Inflammatory macrophage treated with lipopolysaccharide for 4 hours (primary cell): Measurements from ENCODE around the gene DUOXA1.

Source experiments
- DNase-seq: peaks from one replicate; pipeline ENCODE4 v3.0.0-alpha.2; 2020

DUOXA1 gene

GRCh38 chr15:45130291-45131000, 767 bp upstream of the DUOXA1 start:
- no peak for DNase-seq

DNA sequence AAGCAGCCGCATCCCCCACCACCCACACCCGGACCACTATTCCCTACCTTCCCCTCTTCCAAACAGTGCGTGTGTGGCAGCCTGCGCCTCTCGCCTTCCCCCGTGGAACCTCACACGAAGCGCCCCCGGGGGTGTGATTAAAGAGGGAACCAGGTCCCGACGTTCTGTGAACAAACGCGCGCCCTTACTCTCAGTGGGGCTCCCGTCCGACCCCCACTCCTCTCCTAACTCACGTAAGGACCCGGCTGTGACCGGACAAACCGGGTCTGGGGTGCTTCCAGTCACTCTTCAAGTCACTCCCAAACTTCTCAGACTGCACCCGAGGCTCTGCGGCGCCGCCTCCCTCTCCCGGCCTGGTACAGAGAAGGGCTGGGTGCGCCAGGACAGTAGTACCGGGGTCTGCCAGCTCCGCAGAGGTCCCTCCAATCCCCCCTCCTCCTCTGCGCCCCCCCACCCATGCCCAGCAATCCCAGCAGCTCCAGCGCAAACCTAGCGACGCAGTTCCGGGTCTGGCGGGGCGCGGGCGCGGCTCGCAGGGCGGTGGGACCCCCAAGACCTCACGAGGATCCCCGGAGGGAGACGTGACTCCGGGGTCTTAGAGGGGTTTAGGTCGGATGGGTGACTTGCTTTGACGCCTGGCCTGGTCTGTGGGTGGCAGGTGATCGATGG, 574 bp downstream of the DUOXA1 start:
- DNase-seq, result no peak

DNA sequence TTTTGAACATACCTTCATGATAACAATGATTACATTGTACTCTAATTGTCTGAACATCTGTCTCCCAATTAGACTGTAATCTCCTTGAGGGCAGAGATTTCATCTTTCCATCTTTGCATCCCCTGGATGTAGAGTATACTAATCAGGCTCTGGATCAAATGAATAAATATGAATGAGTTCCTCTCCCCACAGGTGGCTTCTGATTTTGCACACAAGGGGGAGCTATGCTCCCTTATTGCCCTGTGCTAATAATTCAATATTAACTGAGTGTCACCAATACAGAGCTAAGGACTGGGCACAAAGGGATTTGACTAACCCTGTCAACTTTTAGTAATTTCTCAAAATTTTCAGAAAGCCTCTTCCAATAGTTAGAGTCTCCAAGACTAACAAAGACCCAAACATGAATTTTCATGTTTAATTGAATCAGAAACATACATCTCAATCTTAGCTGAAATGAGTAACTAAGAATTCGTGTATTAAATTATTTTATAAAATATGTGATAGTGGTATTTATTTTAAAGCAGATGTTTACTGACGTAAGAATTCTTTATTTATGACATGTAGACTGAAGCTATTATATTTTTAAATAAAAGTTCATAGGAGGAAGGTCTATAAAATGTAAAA, 3.0 kb downstream of the DUOXA1 start:
- peak; percentile 48 for DNase-seq

DNA sequence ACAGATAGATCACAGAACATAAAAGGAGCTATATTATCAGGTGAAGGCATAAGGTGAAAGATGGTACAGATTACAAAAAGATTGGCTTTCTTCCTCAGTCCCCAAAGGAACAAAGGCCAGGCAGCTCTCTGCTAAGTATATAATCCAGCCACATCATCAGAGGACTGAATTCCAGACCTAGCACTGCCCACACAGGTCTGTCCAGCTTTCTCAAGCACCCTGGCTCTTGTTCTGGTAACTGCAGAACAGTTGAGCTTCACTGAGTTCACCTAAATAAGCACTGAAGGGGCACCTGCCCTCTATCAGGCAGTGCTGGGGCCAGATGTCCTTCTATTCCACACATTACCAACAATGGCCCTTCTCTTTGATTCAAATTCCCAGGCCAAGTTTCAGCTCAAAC, 6.3 kb downstream of the DUOXA1 start:
- no peak for DNase-seq

DNA sequence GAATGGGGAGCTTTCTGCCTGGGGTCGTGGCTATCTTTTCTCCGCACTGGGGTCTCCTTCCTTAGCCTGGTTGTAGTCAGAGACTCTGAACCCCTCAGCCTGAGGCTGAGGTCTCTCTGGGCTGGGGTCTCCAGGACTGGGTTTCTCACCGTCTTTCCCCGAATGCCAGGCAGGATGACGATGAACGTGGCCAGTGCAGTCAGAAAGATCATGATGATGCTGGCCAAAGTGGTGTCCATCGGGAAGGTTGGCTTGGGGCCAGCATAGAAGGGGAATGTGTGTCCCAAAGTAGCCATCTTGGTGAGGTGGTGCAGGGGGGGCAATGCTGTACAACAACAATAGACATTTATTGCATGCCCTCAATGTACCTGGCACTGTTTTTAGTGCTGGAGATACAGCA, 7.0 kb downstream of the DUOXA1 start:
- DNase-seq, result no peak

GRCh38 chr15:45121706-45122417, 7.8 kb downstream of the DUOXA1 start:
- DNase-seq, result peak; percentile 87

DNA sequence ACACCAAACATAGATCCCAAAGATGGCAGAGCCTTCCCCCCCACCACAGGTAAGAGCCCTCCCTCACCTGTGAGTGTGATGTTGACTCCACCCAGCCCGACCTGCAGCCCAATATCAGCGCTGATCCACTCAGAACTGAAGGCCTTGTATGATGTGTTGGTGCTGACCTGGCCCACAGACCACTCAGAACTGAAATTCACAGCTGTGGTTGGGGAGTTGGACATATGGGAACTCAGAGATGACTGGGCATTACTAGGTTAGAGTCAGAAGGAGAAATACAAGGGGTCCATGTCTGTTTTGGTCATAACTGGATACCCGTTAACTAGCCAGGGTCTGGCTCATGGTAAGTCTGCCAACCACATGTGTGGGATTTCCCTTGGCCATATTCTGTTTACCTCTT, 8.7 kb downstream of the DUOXA1 start:
- DNase-seq, result no peak

- no peak for DNase-seq
Observed at GRCh38 chr15:45120081-45120972, 9.4 kb downstream of the DUOXA1 start.

GRCh38 chr15:45118996-45119395, 10.7 kb downstream of the DUOXA1 start:
- DNase-seq, result no peak

DNA sequence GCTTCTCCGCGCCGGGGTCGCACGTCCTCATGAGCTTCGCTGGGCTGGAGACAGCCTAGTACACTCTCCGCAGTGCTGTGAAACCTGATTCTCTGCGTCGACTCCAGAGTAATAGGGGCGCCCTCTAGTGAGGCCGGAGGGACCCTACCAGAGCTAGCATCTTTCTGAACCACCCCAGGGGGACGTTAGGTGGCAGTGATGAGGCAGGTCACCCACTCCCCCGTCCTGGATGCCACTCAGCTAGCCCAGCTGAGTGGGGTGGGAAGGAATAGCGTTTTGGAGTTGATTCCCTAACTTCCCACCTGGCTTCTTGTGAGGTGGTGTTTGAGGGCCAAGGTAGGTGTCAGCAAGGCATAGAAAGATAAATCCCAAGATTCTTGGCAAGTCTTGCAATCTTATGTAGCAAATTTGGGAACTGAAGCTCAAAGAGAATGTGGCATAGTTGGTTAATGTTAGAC, 11.5 kb downstream of the DUOXA1 start:
- DNase-seq, result peak; percentile 85

DNA sequence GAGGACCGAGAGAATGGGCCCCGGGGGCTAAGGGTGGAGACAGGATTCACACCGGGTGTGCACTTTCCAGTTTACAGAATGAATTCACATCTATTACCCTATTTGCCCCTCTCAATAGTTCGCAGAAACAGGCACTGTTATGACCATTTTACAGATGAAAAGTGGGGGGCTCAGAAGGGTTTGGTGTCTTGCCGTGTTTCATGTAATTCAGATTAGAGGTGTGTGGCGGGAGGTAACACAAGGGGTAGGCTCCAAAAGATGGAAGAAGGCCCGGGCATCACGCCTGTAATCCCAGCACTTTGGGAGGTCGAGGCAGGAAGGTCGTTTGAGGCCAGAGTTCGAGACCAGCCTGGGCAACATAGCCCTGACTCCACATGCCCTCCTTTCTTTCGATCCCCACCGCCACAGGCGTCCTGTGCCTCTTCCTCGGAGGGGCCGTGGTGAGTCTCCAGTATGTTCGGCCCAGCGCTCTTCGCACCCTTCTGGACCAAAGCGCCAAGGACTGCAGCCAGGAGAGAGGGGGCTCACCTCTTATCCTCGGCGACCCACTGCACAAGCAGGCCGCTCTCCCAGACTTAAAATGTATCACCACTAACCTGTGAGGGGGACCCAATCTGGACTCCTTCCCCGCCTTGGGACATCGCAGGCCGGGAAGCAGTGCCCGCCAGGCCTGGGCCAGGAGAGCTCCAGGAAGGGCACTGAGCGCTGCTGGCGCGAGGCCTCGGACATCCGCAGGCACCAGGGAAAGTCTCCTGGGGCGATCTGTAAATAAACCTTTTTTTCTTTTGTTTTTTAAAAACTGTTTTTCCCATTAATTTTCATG, 12.2 kb downstream of the DUOXA1 start:
- no peak for DNase-seq

DNA sequence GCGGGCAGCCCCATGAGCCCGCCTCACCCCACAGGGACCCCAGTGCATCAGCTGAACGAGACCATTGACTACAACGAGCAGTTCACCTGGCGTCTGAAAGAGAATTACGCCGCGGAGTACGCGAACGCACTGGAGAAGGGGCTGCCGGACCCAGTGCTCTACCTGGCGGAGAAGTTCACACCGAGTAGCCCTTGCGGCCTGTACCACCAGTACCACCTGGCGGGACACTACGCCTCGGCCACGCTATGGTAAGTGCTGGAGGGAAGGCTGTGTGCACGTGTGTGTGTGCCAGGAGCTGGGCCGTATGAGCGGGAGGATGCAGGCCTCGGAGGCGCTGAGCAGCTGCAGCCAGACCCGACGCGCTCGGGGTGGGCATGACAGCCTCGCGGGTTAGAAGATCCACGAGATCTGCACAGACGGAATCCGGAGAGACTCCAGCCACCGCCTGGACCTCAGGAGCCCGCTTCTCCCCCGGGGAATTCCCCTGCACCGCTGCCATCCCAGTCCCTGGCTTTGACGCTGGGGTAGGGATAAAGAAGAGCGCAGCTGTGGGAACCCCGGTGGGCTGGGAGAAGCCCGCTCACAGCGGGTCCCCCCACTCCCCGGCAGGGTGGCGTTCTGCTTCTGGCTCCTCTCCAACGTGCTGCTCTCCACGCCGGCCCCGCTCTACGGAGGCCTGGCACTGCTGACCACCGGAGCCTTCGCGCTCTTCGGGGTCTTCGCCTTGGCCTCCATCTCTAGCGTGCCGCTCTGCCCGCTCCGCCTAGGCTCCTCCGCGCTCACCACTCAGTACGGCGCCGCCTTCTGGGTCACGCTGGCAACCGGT, 13.0 kb downstream of the DUOXA1 start:
- DNase-seq, result no peak

DNA sequence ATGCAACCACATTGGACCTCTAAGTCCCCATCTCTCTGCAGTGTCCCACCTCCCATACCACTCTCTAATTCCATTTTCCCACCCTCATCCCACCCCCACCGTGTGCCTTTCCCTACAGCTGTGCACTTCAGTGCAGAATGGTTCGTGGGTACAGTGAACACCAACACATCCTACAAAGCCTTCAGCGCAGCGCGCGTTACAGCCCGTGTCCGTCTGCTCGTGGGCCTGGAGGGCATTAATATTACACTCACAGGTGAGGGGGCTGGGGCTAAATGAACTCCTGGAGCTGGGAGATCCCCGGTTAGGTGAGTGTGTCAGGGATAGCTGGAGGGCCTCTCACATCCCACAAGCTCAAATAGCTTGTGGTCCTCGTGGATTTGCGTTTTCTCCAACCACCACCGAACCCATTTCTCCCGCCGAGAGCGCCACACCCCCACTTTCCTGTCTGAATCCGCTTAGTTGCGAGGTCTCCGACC, 13.6 kb downstream of the DUOXA1 start:
- no peak for DNase-seq

GRCh38 chr15:45115312-45115820, 14.3 kb downstream of the DUOXA1 start:
- DNase-seq, result no peak

DNA sequence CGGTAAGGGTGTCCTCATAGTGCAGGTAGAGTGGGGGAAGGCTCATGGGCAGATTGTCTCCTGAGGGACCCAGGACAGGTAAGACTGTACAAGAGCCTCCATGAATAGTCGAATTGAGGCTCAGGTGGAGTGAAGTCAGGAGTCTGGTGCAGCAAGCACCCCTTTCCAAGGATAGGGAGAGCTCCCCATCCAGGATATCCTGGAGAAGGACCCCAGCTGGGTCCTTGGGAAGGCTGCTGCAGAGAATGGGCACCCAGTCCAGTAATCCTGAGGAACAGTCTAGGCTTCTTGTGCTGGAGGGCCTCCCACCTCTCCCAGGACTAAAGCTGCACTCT, 15.0 kb downstream of the DUOXA1 start:
- DNase-seq, result no peak

GRCh38 chr15:45114076-45114750, 15.5 kb downstream of the DUOXA1 start, which contains the start of the genes DUOX2 and DUOXA2:
DUOX2 (minus strand) TSS chr15:45114172; CDS start chr15:45113411, 761 bp downstream.
DUOXA2 (plus strand) TSS chr15:45114326; CDS start chr15:45114606, 280 bp downstream.
- no peak for DNase-seq

DNA sequence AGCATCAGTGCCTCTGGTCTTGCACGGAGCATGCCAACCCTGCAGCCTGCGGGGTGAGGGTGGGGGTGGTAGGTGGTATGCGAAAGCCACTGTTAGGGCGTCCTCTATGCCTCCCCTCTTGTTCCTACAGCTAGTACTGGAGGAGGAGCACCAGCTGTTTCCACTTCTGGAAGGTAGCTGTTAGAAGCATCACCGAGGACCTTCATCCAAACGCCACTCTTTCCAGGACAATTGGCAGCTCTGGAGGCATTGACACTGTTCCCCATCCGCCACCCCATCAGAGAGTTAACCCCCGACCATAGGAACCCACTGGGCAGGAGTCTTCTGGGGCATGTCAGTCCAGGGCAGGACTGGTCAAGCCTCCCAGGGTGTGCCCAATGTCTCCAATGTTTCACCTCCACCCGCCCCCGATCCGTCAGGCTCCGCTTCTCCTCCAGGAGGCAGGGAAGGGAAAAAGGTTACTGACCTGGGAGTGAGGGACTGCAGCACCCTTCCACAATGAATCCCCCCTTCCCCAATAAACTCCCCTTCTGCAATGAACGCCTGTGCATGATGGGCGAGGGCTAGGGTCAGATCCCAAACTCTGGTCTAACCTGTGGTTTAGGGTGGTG, 16.2 kb downstream of the DUOXA1 start:
- DNase-seq, result no peak

DNA sequence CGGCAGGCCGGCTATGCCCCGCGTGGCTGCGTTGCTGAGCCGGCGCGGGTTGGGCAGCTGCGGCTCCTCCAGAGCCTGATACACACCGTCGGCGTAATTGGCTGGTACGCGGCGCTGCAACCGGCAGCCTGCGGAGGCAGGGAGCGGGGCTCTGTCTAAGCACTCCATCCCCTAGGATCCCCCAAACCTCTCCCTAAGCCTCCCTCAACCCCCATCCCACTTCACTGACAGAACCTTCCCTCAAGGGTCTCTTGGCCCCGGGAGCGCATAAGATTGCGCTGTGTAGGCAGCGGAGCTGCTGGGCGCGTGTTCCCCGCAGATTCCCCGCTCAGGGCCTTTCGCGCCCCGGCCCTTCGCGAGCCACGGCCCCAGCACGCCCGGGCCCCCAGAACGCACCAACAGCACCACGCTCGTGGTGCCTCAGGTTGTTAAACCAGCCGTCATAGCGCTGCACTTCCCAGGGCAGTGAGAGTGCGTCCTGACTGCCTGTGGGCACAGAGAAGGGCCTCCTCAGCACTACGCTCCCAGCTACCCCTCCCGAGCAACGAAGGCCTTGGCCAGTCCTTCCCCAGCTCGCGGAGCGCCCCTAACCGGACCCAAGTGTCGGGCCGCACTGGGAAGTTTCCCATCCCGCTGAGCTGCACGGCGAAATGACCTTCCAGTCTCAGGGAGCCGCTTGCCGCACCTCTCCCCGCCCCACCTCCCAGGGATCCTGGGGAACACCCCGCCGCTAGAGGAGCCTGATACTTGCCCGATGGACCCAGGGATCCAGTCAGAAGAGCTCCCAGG, 16.9 kb downstream of the DUOXA1 start:
- DNase-seq, result no peak
